HEK293 (cell line): ENCODE results near the gene ZSWIM4.

Experiments
- CTCF ChIP-seq: fragments of 450-650 bp; formaldehyde crosslinking; IDR thresholded peaks from 2 replicates; pipeline ENCODE4 v1.5.1; 2016; ENCODE audit warnings: missing biosample characterization, missing genetic modification characterization
- HOXC10 ChIP-seq: sonication (generic); formaldehyde crosslinking; IDR thresholded peaks from 2 replicates; pipeline ENCODE4 v1.8.1; 2023; ENCODE audit warnings: mild to moderate bottlenecking, missing genetic modification reagents
- PRDM1 ChIP-seq: fragments of 450-650 bp; formaldehyde crosslinking; IDR thresholded peaks from 2 replicates; pipeline ENCODE4; 2016; ENCODE audit warnings: missing biosample characterization, missing genetic modification characterization
- ZBTB8A ChIP-seq: fragments of 450-650 bp; formaldehyde crosslinking; IDR thresholded peaks from 2 replicates; pipeline ENCODE4 v1.5.1; 2016; ENCODE audit warnings: missing biosample characterization, missing genetic modification characterization
- ZNF488 ChIP-seq: fragments of 450-650 bp; formaldehyde crosslinking; IDR thresholded peaks from 2 replicates; pipeline ENCODE4 v1.5.1; 2016; ENCODE audit warnings: missing biosample characterization, missing genetic modification characterization
- ZNF639 ChIP-seq: fragments of 450-650 bp; formaldehyde crosslinking; IDR thresholded peaks from 2 replicates; pipeline ENCODE4 v1.5.1; 2016; ENCODE audit warnings: missing biosample characterization, missing genetic modification characterization
- ZNF664 ChIP-seq: fragments of 450-650 bp; formaldehyde crosslinking; IDR thresholded peaks from 2 replicates; pipeline ENCODE4 v1.5.1; 2016; ENCODE audit warnings: missing biosample characterization, missing genetic modification characterization
- ZNF777 ChIP-seq: fragments of 450-650 bp; formaldehyde crosslinking; IDR thresholded peaks from 2 replicates; pipeline ENCODE4 v1.5.1; 2017; ENCODE audit warnings: missing biosample characterization, missing genetic modification characterization, borderline replicate concordance

GRCh38 chr19:13807421-13808021 lies 12.3 kb downstream of the ZSWIM4 start:
- no peak for TF ChIP-seq CTCF (tag by site-specific recombination)
- TF ChIP-seq ZNF639 (tag by site-specific recombination), result no peak
- TF ChIP-seq HOXC10 (CRISPR knock-in tag), result no peak
- TF ChIP-seq PRDM1 (tag by site-specific recombination), result no peak
- no peak for TF ChIP-seq ZNF664
- no peak for TF ChIP-seq ZBTB8A
- TF ChIP-seq ZNF488 (tag by site-specific recombination), result no peak
- TF ChIP-seq ZNF777 (tag by site-specific recombination), result no peak
